H1 (cell line): Measurements from ENCODE around the gene HOXC11. TPM values are rescaled to one million over a fixed set of nuclear protein-coding genes. Genes with fewer than 3 reads are reported as not detected.

Experiments
- BCL11A ChIP-seq, 2 experiments: IDR thresholded peaks; one replicate each; pipeline ENCODE4 v1.6.1; 2011; ENCODE audit warnings: low read depth in 2 of 2, low read length in 2 of 2, mild to moderate bottlenecking in 2 of 2
- BRCA1 ChIP-seq: IDR thresholded peaks from 2 replicates; pipeline ENCODE4 v1.6.1; 2012; ENCODE audit warnings: low read depth, low read length, improper control_type of control experiment
- CBX8 ChIP-seq: fragments of 300-800, 300-1000 bp; sonication (generic); IDR thresholded peaks from 2 replicates; pipeline ENCODE4 v1.7.1; 2016; ENCODE audit warnings: low read depth, low read length, borderline replicate concordance
- EZH2 ChIP-seq: fragments of 200-600 bp; sonication (generic); IDR thresholded peaks from 2 replicates; pipeline ENCODE4 v1.7.1; 2012; ENCODE audit warnings: low read depth, mild to moderate bottlenecking, moderate library complexity, low read length, inconsistent platforms; ENCODE audit not compliant: severe bottlenecking
- HDAC2 ChIP-seq, 2 experiments: fragments of 300-600 bp in 1 of 2; sonication (generic) in 1 of 2; IDR thresholded peaks; 2 replicates each; pipeline ENCODE4 v1.6.1; 2011 to 2012; ENCODE audit warnings: low read depth in 2 of 2, low read length in 2 of 2, mild to moderate bottlenecking in 2 of 2, moderate library complexity in 2 of 2, borderline replicate concordance in 1 of 2, inconsistent platforms in 1 of 2
- JUN ChIP-seq: IDR thresholded peaks from 2 replicates; pipeline ENCODE4 v1.6.1; 2011; ENCODE audit warnings: low read depth, mild to moderate bottlenecking, improper control_type of control experiment, low read length
- KDM1A ChIP-seq: fragments of 200-600, 300-600 bp; sonication (generic); IDR thresholded peaks from 2 replicates; pipeline ENCODE4 v1.7.1; 2016; ENCODE audit warnings: mild to moderate bottlenecking, low read length, borderline replicate concordance
- MAX ChIP-seq: IDR thresholded peaks from 2 replicates; pipeline ENCODE4 v1.6.1; 2012; ENCODE audit warnings: inconsistent platforms
- NANOG ChIP-seq: IDR thresholded peaks from 2 replicates; pipeline ENCODE4 v1.6.1; 2011; ENCODE audit warnings: low read length, low read depth, mild to moderate bottlenecking, inconsistent platforms; ENCODE audit not compliant: insufficient read depth, poor library complexity, severe bottlenecking
- POU5F1 ChIP-seq: IDR thresholded peaks from 2 replicates; pipeline ENCODE4 v1.6.1; 2011; ENCODE audit warnings: low read depth, mild to moderate bottlenecking, low read length, moderate library complexity
- RBBP5 ChIP-seq: IDR thresholded peaks from 2 replicates; pipeline ENCODE4 v1.7.1; 2012; ENCODE audit warnings: low read depth, mild to moderate bottlenecking, inconsistent platforms, low read length, moderate library complexity, borderline replicate concordance
- TBP ChIP-seq: IDR thresholded peaks from 2 replicates; pipeline ENCODE4 v1.6.1; 2011; ENCODE audit warnings: low read depth, low read length, improper control_type of control experiment
- TCF12 ChIP-seq: IDR thresholded peaks from 2 replicates; pipeline ENCODE4 v1.6.1; 2011; ENCODE audit warnings: low read depth, mild to moderate bottlenecking, low read length
- TEAD4 ChIP-seq: IDR thresholded peaks from 2 replicates; pipeline ENCODE4 v1.6.1; 2012; ENCODE audit warnings: low read depth, low read length, inconsistent platforms, mixed read lengths
- polyA plus RNA-seq, 7 experiments: library from polyadenylated mRNA; depleted of rRNA in 3 of 7; stranded (reverse) in 5 of 7; unstranded in 2 of 7; fragments of >200 nt in 5 of 7; fragments of 200-250 nt in 2 of 7; gene quantifications; 1 replicate in 5 of 7; 2 replicates in 1 of 7; 4 replicates in 1 of 7; pipeline versions ENCODE4 v1.2.1 to v1.2.3, GENCODE V29; 2011 to 2013; ENCODE audit warnings: missing spikeins in 2 of 7, mixed read lengths in 2 of 7
- total RNA-seq: library from RNA; stranded (reverse); fragmentation: NEBNext Ultra II Directional; extraction: Animal tissue kit (Norgen Biotek cat#: 25700); gene quantifications from 2 replicates; pipeline ENCODE4 v1.2.1, GENCODE V29; 2021

Gene HOXC11
- total and polyA plus RNA-seq, 2 of the 8 experiments (the other 6 are each of a cell fraction or from before 2014, with no cell fraction given) = not detected

GRCh38 chr12:53956914-53957536 lies 15.9 kb upstream of the HOXC11 start (continued):
- TF ChIP-seq CBX8 = peak; percentile 39; the same call in 1 of the 2 replicates
- TF ChIP-seq POU5F1 = no peak
- TF ChIP-seq BCL11A (IDR thresholded peaks at IDR 0.05; ENCODE audit: low read depth in 2 of 2, low read length in 2 of 2) = no peak
- no peak for TF ChIP-seq NANOG
- TF ChIP-seq JUN = no peak
- TF ChIP-seq BRCA1 = no peak
- TF ChIP-seq RBBP5 = no peak
- TF ChIP-seq EZH2 = peak; percentile 41
- TF ChIP-seq TCF12 = no peak
- no peak for TF ChIP-seq HDAC2 (IDR thresholded peaks at IDR 0.05; ENCODE audit: borderline replicate concordance in 1 of 2, low read depth in 2 of 2, low read length in 2 of 2)
- TF ChIP-seq MAX = no peak
- TF ChIP-seq TBP = no peak
- no peak for TF ChIP-seq TEAD4
- TF ChIP-seq KDM1A = no peak
- TF ChIP-seq, all 59 proteins: peak for 3
